Middle frontal gyrus (tissue), 1 donor: ENCODE measurements around the gene ATXN7L1.
"Not testable (repeated sequence)": the region's sequence is repeated elsewhere in the genome, so short reads cannot be mapped to it uniquely, and the experiment has no call there.

Source experiments
- DNase-seq: peaks from one replicate; pipeline ENCODE4 v3.0.0-alpha.2; 2015; ENCODE audit warnings: low spot score; ENCODE audit errors: extremely low spot score

The ATXN7L1 gene

GRCh38 chr7:105621176-105621575, 255.2 kb downstream of the ATXN7L1 start:
- no peak for DNase-seq

GRCh38 chr7:105619590-105619989, 256.8 kb downstream of the ATXN7L1 start:
- no peak for DNase-seq

- no peak for DNase-seq
Measured at GRCh38 chr7:105618016-105618296, 258.4 kb downstream of the ATXN7L1 start.

- DNase-seq = no peak
Measured at GRCh38 chr7:105617280-105618015, 259.0 kb downstream of the ATXN7L1 start.

- DNase-seq = no peak
Measured at GRCh38 chr7:105614341-105614840, 262.0 kb downstream of the ATXN7L1 start.

GRCh38 chr7:105613611-105614330, 262.6 kb downstream of the ATXN7L1 start:
- no peak for DNase-seq

GRCh38 chr7:105612806-105613205, 263.6 kb downstream of the ATXN7L1 start:
- no peak for DNase-seq

GRCh38 chr7:105611856-105612775, 264.3 kb downstream of the ATXN7L1 start:
- DNase-seq = no peak

- DNase-seq = no peak
Measured at GRCh38 chr7:105610165-105610930, 266.1 kb downstream of the ATXN7L1 start.

GRCh38 chr7:105602325-105603305, 273.8 kb downstream of the ATXN7L1 start:
- no peak for DNase-seq

- DNase-seq = no peak
Measured at GRCh38 chr7:105600720-105601550, 275.5 kb downstream of the ATXN7L1 start.

- DNase-seq = no peak
Measured at GRCh38 chr7:105599551-105599950, 276.8 kb downstream of the ATXN7L1 start.

GRCh38 chr7:105599080-105599479, 277.3 kb downstream of the ATXN7L1 start:
- not testable (repeated sequence) for DNase-seq

GRCh38 chr7:105596866-105597265, 279.5 kb downstream of the ATXN7L1 start:
- DNase-seq = no peak

- no peak for DNase-seq
Measured at GRCh38 chr7:105594034-105594433, 282.4 kb downstream of the ATXN7L1 start.

GRCh38 chr7:105591522-105591921, 284.9 kb downstream of the ATXN7L1 start:
- DNase-seq = no peak

GRCh38 chr7:105590793-105591192, 285.6 kb downstream of the ATXN7L1 start:
- no peak for DNase-seq

GRCh38 chr7:105589356-105590077, 286.9 kb downstream of the ATXN7L1 start:
- peak; percentile 76 for DNase-seq
